Parathyroid adenoma (tissue), 2 donors: Measurements from ENCODE around the gene CHMP4B.

ENCODE experiments used
- H2AFZ ChIP-seq: fragments of 300-600 bp; sonication (generic); one replicate; pipeline ENCODE4 v1.7.0; 2017; ENCODE audit warnings: antibody characterized with exemption, mild to moderate bottlenecking
- H3K27ac ChIP-seq: fragments of 300-600 bp; sonication (generic); one replicate; pipeline ENCODE4 v1.7.0; 2017
- H3K27me3 ChIP-seq: fragments of 300-600 bp; sonication (generic); one replicate; pipeline ENCODE4 v1.7.0; 2017; ENCODE audit warnings: low read length; ENCODE audit not compliant: control insufficient read depth, insufficient read depth
- H3K36me3 ChIP-seq: fragments of 300-600 bp; sonication (generic); one replicate; pipeline ENCODE4 v1.7.0; 2017; ENCODE audit warnings: low read length; ENCODE audit not compliant: control insufficient read depth, insufficient read depth
- H3K4me1 ChIP-seq: fragments of 300-600 bp; sonication (generic); one replicate; pipeline ENCODE4 v1.7.0; 2017; ENCODE audit warnings: control low read depth
- H3K4me2 ChIP-seq: fragments of 300-600 bp; sonication (generic); one replicate; pipeline ENCODE4 v1.7.0; 2017; ENCODE audit warnings: low read length
- H3K4me3 ChIP-seq: fragments of 300-600 bp; sonication (generic); one replicate; pipeline ENCODE4 v1.7.0; 2017; ENCODE audit warnings: low read depth, low read length
- H3K79me2 ChIP-seq: fragments of 300-600 bp; sonication (generic); one replicate; pipeline ENCODE4 v1.7.0; 2017; ENCODE audit warnings: control low read depth
- H3K9ac ChIP-seq: fragments of 300-600 bp; sonication (generic); one replicate; pipeline ENCODE4 v1.7.0; 2017; ENCODE audit warnings: mild to moderate bottlenecking
- H3K9me3 ChIP-seq: fragments of 300-600 bp; sonication (generic); one replicate; pipeline ENCODE4 v1.7.0; 2017; ENCODE audit warnings: low read length; ENCODE audit not compliant: control insufficient read depth
- TF ChIP-seq, protein P1 (sequence below): fragments of 300-600 bp; sonication (generic); IDR thresholded peaks from one replicate; pipeline ENCODE4 v1.7.0; 2017; ENCODE audit warnings: antibody characterized with exemption, mild to moderate bottlenecking
- donor health status: primary hyperparathyroidism.

Gene CHMP4B

DNA sequence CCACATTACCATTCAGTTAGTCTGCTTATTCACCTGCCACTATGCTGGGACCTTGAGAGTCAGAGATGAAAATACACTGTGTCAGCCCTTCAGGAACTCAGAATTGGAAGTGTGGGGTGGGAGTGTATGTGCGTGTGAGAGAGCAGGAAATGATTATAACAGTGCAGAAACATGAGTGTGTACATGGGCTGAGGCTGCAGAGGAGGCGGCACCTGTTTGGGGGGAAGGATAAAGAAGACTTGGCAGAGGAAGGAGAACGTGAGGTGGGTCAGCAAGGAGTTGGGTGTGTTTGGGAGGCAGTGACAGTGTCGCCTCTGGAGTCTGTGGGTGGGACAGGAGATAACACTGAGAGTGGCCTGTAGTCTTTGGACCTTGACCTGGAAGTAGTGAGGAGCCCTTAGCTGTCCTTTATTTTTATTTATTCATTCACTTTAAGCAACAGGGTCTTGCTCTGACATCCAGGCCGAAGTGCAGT, 3.1 kb downstream of the CHMP4B start:
- peaks cover 25% of the 10 kb centered on the region for H3K4me1 ChIP-seq
- H3K4me2 ChIP-seq: no peak overlapping the region
- no peak overlapping the region for H3K9ac ChIP-seq
- no peak overlapping the region for H3K27ac ChIP-seq
- peaks cover 71% of the 10 kb centered on the region for H3K79me2 ChIP-seq
- H3K36me3 ChIP-seq: no peaks in the 10 kb centered on the region
- TF ChIP-seq, protein P1, sequence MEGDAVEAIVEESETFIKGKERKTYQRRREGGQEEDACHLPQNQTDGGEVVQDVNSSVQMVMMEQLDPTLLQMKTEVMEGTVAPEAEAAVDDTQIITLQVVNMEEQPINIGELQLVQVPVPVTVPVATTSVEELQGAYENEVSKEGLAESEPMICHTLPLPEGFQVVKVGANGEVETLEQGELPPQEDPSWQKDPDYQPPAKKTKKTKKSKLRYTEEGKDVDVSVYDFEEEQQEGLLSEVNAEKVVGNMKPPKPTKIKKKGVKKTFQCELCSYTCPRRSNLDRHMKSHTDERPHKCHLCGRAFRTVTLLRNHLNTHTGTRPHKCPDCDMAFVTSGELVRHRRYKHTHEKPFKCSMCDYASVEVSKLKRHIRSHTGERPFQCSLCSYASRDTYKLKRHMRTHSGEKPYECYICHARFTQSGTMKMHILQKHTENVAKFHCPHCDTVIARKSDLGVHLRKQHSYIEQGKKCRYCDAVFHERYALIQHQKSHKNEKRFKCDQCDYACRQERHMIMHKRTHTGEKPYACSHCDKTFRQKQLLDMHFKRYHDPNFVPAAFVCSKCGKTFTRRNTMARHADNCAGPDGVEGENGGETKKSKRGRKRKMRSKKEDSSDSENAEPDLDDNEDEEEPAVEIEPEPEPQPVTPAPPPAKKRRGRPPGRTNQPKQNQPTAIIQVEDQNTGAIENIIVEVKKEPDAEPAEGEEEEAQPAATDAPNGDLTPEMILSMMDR: no peak
- H3K27me3 ChIP-seq: no peaks in the 10 kb centered on the region
- H3K4me3 ChIP-seq: no peak overlapping the region
- no peaks in the 10 kb centered on the region for H3K9me3 ChIP-seq
- H2AFZ ChIP-seq: no peak overlapping the region

DNA sequence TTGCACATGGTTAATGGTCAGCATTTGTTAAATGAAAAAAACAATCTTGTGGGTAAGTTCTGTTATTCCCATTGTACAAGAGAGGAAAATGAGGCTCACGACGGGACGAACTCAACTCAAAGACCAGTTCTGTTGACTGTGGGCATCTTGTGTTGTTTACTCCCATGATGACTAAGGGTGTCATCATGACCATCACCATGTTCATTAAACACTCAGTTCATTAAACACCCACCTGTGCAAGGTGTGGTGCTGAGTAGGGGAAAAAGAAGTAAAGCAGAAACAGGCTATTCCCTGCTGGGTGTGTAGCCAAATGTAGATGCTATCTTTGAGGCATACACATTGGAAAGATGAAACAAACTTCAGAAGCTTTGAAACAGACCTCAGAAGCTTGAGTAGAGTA, 4.5 kb downstream of the CHMP4B start:
- TF ChIP-seq, protein P1: no peak
- no peak overlapping the region for H3K4me2 ChIP-seq
- H3K9ac ChIP-seq: no peak overlapping the region

DNA sequence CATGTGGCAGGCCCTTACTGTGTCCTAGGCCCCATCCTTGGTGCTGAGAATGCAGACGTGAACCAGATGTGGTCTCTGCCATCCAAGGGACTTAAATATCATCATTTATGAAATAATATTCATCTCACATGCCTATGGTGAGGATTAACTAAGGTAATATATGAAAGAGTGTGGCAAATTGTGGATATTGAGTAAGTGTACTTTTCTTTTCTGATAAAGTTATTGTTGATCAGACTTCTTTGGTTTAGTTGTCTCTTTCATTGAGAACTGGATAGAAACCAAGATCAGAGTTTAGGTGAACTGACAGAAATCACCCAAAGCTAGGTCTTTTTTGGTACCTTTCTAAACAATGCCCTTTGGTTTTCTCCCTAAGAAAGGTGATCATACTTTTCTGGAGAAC, 5.0 kb downstream of the CHMP4B start:
- H3K27ac ChIP-seq: no peak overlapping the region
- H3K27me3 ChIP-seq: no peaks in the 10 kb centered on the region
- no peak overlapping the region for H3K4me3 ChIP-seq
- H3K4me1 ChIP-seq: peaks cover 25% of the 10 kb centered on the region
- no peaks in the 10 kb centered on the region for H3K36me3 ChIP-seq
- H3K9ac ChIP-seq: no peak overlapping the region
- H3K79me2 ChIP-seq: peaks cover 83% of the 10 kb centered on the region
- no peaks in the 10 kb centered on the region for H3K9me3 ChIP-seq
- no peak overlapping the region for H2AFZ ChIP-seq
- H3K4me2 ChIP-seq: no peak overlapping the region
- TF ChIP-seq, protein P1: no peak

More for the DNA sequence above, 4.5 kb downstream of the CHMP4B start:
- Histone ChIP-seq H3K36me3 (no peaks in the 10 kb centered on the region), H3K27ac (no peak overlapping the region), H3K27me3 (no peaks in the 10 kb centered on the region), H3K4me3 (no peak overlapping the region), H3K79me2 (peaks cover 83% of the 10 kb centered on the region), H3K4me1 (peaks cover 25% of the 10 kb centered on the region), H3K9me3 (no peaks in the 10 kb centered on the region), H2AFZ (no peak overlapping the region)

DNA sequence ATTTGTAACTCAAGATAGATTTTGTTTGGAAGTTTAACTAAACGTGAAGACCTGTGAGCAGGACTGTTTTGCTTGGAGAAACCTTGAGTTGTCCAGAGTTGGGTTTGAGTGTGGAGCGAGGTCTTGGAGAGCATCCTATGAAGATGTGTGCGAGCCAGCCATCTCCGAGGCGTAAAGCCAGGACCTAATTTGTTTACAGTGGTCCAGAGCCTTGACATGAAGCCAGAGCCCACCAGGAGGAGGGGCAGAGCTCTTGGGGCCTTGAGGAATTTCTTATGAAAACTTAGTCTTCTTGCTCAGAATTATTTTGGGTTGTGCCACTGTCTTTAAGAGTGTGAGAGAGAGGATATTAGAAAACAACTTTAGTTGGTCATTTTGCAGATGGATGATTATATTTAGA, 6.3 kb downstream of the CHMP4B start:
- H3K9ac ChIP-seq: no peak overlapping the region
- H3K4me3 ChIP-seq: no peak overlapping the region
- no peaks in the 10 kb centered on the region for H3K9me3 ChIP-seq
- no peak overlapping the region for H3K27ac ChIP-seq
- peaks cover 25% of the 10 kb centered on the region for H3K4me1 ChIP-seq
- H3K4me2 ChIP-seq: no peak overlapping the region
- TF ChIP-seq, protein P1: no peak
- peaks cover 80% of the 10 kb centered on the region for H3K79me2 ChIP-seq
- H3K36me3 ChIP-seq: no peaks in the 10 kb centered on the region
- no peak overlapping the region for H2AFZ ChIP-seq
- H3K27me3 ChIP-seq: no peaks in the 10 kb centered on the region

DNA sequence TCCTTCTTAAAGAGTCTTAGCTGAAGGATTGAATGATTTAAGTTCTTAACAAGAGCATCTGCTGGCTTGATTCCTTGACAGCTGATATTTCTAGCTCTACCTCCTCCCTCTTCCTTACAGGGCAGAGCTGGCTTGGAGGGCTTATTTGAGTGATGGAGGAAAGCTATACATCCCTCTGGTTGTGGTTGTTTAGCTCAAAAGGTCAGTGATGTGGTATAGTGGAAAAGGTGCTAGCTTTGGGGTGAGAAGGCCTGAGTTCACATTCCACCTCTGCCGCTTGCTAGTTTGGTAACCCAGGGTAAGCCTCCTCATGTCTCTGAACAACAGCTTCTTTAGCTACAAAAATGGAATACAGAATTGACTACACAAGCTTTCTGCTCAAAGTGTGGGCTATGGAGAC, 8.3 kb downstream of the CHMP4B start:
- H3K36me3 ChIP-seq: no peaks in the 10 kb centered on the region
- peaks cover 80% of the 10 kb centered on the region for H3K79me2 ChIP-seq
- H2AFZ ChIP-seq: no peak overlapping the region
- TF ChIP-seq, protein P1: no peak
- H3K4me2 ChIP-seq: no peak overlapping the region
- H3K4me1 ChIP-seq: peaks cover 12% of the 10 kb centered on the region
- H3K9ac ChIP-seq: no peak overlapping the region
- no peaks in the 10 kb centered on the region for H3K9me3 ChIP-seq
- no peak overlapping the region for H3K27ac ChIP-seq
- no peaks in the 10 kb centered on the region for H3K27me3 ChIP-seq
- H3K4me3 ChIP-seq: no peak overlapping the region
